Progenitor cell of endocrine pancreas (in vitro differentiated cells): Measurements from ENCODE around the gene GPR87. TPM values are rescaled to one million over a fixed set of nuclear protein-coding genes. Genes with fewer than 3 reads are reported as not detected.

Experiments used
- DNase-seq: peaks from one replicate; pipeline ENCODE4 v3.0.0; 2021; ENCODE audit warnings: low spot score; ENCODE audit not compliant: unreplicated experiment
- H3K27ac Mint-ChIP-seq: 2 replicates; pipeline ENCODE4 v1.8.0; 2021; ENCODE audit warnings: mild to moderate bottlenecking, moderate library complexity, mixed read lengths
- H3K27me3 Mint-ChIP-seq: 2 replicates; pipeline ENCODE4 v1.8.0; 2021; ENCODE audit warnings: mixed read lengths
- H3K36me3 Mint-ChIP-seq: 2 replicates; pipeline ENCODE4 v1.8.0; 2022; ENCODE audit warnings: mixed read lengths; ENCODE audit not compliant: insufficient read depth
- H3K4me1 Mint-ChIP-seq: 2 replicates; pipeline ENCODE4 v1.8.0; 2021; ENCODE audit warnings: low read depth, mixed read lengths
- H3K4me3 Mint-ChIP-seq: 2 replicates; pipeline ENCODE4 v1.8.0; 2021; ENCODE audit warnings: low read depth, mild to moderate bottlenecking, moderate library complexity, mixed read lengths
- H3K9me3 Mint-ChIP-seq: 2 replicates; pipeline ENCODE4 v1.8.0; 2021; ENCODE audit warnings: low read depth, mixed read lengths
- CTCF ChIP-seq: fragments of 200-600 bp; sonication (generic); IDR thresholded peaks from one replicate; pipeline ENCODE4 v1.5.0; 2021; ENCODE audit warnings: antibody characterized with exemption, mild to moderate bottlenecking; ENCODE audit not compliant: unreplicated experiment
- total RNA-seq: library from RNA; stranded (reverse); gene quantifications from 2 replicates; pipeline ENCODE4 v1.2.1, GENCODE V29; 2021

The GPR87 gene
- total RNA-seq, 1 donor from 2014 or later = not detected

- Mint-ChIP-seq H3K4me3 (no peak overlapping the region), H3K27me3 (no peaks in the 10 kb centered on the region), H3K27ac (no peak overlapping the region), H3K4me1 (no peaks in the 10 kb centered on the region), H3K36me3 (peaks cover 2% of the 10 kb centered on the region), H3K9me3 (no peaks in the 10 kb centered on the region)
- DNase-seq = no peak
- TF ChIP-seq CTCF = no peak
Observed at GRCh38 chr3:151265166-151265565, 51.5 kb downstream of the GPR87 start.

- Mint-ChIP-seq H3K27ac (no peak overlapping the region), H3K27me3 (no peaks in the 10 kb centered on the region), H3K4me3 (no peak overlapping the region), H3K9me3 (no peaks in the 10 kb centered on the region), H3K4me1 (peaks cover 1% of the 10 kb centered on the region), H3K36me3 (peaks cover 2% of the 10 kb centered on the region)
- TF ChIP-seq CTCF = no peak
- no peak for DNase-seq
Observed at GRCh38 chr3:151264605-151265004, 52.0 kb downstream of the GPR87 start.

- Mint-ChIP-seq H3K27me3 (no peaks in the 10 kb centered on the region), H3K4me3 (no peak overlapping the region), H3K27ac (no peak overlapping the region), H3K9me3 (no peaks in the 10 kb centered on the region), H3K36me3 (peaks cover 2% of the 10 kb centered on the region), H3K4me1 (peaks cover 5% of the 10 kb centered on the region)
- DNase-seq = no peak
- no peak for TF ChIP-seq CTCF
Observed at GRCh38 chr3:151262871-151263525, 53.6 kb downstream of the GPR87 start.

- no peaks in the 10 kb centered on the region for H3K27me3 Mint-ChIP-seq
- H3K27ac Mint-ChIP-seq = no peak overlapping the region
- no peaks in the 10 kb centered on the region for H3K9me3 Mint-ChIP-seq
- no peak for TF ChIP-seq CTCF
- peaks cover 5% of the 10 kb centered on the region for H3K4me1 Mint-ChIP-seq
- H3K4me3 Mint-ChIP-seq = no peak overlapping the region
- no peak for DNase-seq
- H3K36me3 Mint-ChIP-seq = peaks cover 2% of the 10 kb centered on the region
Observed at GRCh38 chr3:151259664-151260063, 57.0 kb downstream of the GPR87 start.

- no peak for DNase-seq
- peaks cover 5% of the 10 kb centered on the region for H3K4me1 Mint-ChIP-seq
- no peaks in the 10 kb centered on the region for H3K27me3 Mint-ChIP-seq
- H3K4me3 Mint-ChIP-seq = no peak overlapping the region
- H3K9me3 Mint-ChIP-seq = no peaks in the 10 kb centered on the region
- TF ChIP-seq CTCF = no peak
- H3K27ac Mint-ChIP-seq = no peak overlapping the region
- H3K36me3 Mint-ChIP-seq = peaks cover 2% of the 10 kb centered on the region
Observed at GRCh38 chr3:151256749-151257148, 59.9 kb downstream of the GPR87 start.
